Naive thymus-derived CD8-positive, alpha-beta T cell (primary cell): ENCODE data around the gene UBIAD1. TPM values are rescaled to one million over a fixed set of nuclear protein-coding genes. Genes with fewer than 3 reads are reported as not detected.
A peak's percentile ranks its signal among the peaks of the same experiment; 100 is the strongest.

Source experiments
- ATAC-seq, 2 donors: fragments of 150-1000 bp; cut with Tn5 transposase in 1 of 2; sonication (Bioruptor Pico), chemical (Tn5 transposase) in 1 of 2; 1 replicate in 1 of 2; 2 replicates in 1 of 2; pipeline ENCODE4 v1.10.0; 2021; ENCODE audit warnings: mild to moderate bottlenecking in 2 of 2, moderate library complexity in 2 of 2
- POLR2A ChIA-PET: fragments of 350-600 bp; sonication (Branson Sonifier 250); formaldehyde crosslinking; loops from one replicate; lab custom pipeline; 2021; ENCODE audit warnings: antibody characterized with exemption; lab: Charles Lee
- DNase-seq, 10 donors: peaks; one replicate each; pipeline versions ENCODE4 v3.0.0 to v3.0.0-alpha.2; 2020 to 2022
- H3K27ac Mint-ChIP-seq, 10 donors: one replicate each; pipeline ENCODE4 v1.8.0; 2020 to 2022; ENCODE audit warnings: mild to moderate bottlenecking in 10 of 10, mixed read lengths in 10 of 10, moderate library complexity in 4 of 10, inconsistent platforms in 1 of 10
- H3K27me3 Mint-ChIP-seq, 5 donors: one replicate each; pipeline ENCODE4 v1.8.0; 2021 to 2022; ENCODE audit warnings: mixed read lengths in 5 of 5
- H3K36me3 Mint-ChIP-seq, 3 donors: one replicate each; pipeline ENCODE4 v1.8.0; 2020 to 2022; ENCODE audit warnings: mixed read lengths in 3 of 3, mild to moderate bottlenecking in 2 of 3, inconsistent platforms in 1 of 3
- H3K4me1 Mint-ChIP-seq, 4 donors: one replicate each; pipeline ENCODE4 v1.8.0; 2021 to 2022; ENCODE audit warnings: mixed read lengths in 4 of 4
- H3K4me3 Mint-ChIP-seq, 10 donors: one replicate each; pipeline ENCODE4 v1.8.0; 2020 to 2022; ENCODE audit warnings: mild to moderate bottlenecking in 10 of 10, mixed read lengths in 10 of 10, moderate library complexity in 6 of 10, inconsistent platforms in 1 of 10
- H3K9me3 Mint-ChIP-seq, 9 donors: one replicate each; pipeline ENCODE4 v1.8.0; 2020 to 2022; ENCODE audit warnings: mixed read lengths in 9 of 9, mild to moderate bottlenecking in 3 of 9, inconsistent platforms in 1 of 9, moderate library complexity in 1 of 9
- polyA plus RNA-seq, 3 donors: library from polyadenylated mRNA; unstranded; fragments of 300-500 nt; fragmentation: Illumina TruSeq; gene quantifications; one replicate each; pipeline ENCODE4 v1.2.3, GENCODE V29; 2021
- total RNA-seq, 8 experiments: library from RNA in 2 of 8; stranded (reverse) in 2 of 8; gene quantifications; one replicate each; pipeline ENCODE4 v1.2.3 and lab custom pipeline; 2021 to 2026

Gene UBIAD1
- total and polyA plus RNA-seq, 5 experiments from 2014 or later, result 29.2 to 50.3 (median 34.3) TPM

GRCh38 chr1:11320153-11320936 is 47.3 kb downstream of the UBIAD1 start:
- Mint-ChIP-seq H3K4me3 (peak overlapping the region in 3 of 10 donors; percentile 13 to 41 (median 19)), H3K36me3 (peaks cover 0 to 2% (median 0%) of the 10 kb centered on the region in 3 donors), H3K4me1 (peaks cover 5 to 9% (median 7%) of the 10 kb centered on the region in 4 donors), H3K9me3 (no peaks in the 10 kb centered on the region), H3K27me3 (peaks cover 0 to 7% (median 2%) of the 10 kb centered on the region in 5 donors), H3K27ac (peak overlapping the region in 3 of 10 donors; percentile 56 to 79 (median 57))
- ATAC-seq (peak; percentile 33 to 59), DNase-seq (peak; percentile 2 to 67 (median 26))
- POLR2A ChIA-PET, result no interaction called here

GRCh38 chr1:11321656-11322491 is 48.9 kb downstream of the UBIAD1 start:
- ATAC-seq, result no peak
- POLR2A ChIA-PET, result interaction anchor here (0.6 kb wide), 1 partner anchor 399 kb away, joined by 5 read pairs; no protein-coding TSS in a partner anchor

GRCh38 chr1:11324567-11325165 is 51.7 kb downstream of the UBIAD1 start:
- Mint-ChIP-seq H3K27ac (no peak overlapping the region), H3K4me3 (no peak overlapping the region), H3K4me1 (peaks cover 5 to 9% (median 7%) of the 10 kb centered on the region in 4 donors), H3K36me3 (no peaks in the 10 kb centered on the region), H3K9me3 (no peaks in the 10 kb centered on the region), H3K27me3 (peaks cover 0 to 6% (median 2%) of the 10 kb centered on the region in 5 donors)
- DNase-seq, result no peak
- ATAC-seq, result no peak
- POLR2A ChIA-PET, result no interaction called here

More at GRCh38 chr1:11321656-11322491, 48.9 kb downstream of the UBIAD1 start:
- Mint-ChIP-seq H3K27ac (peak overlapping the region in 1 of 10 donors; percentile 32), H3K4me3 (no peak overlapping the region), H3K9me3 (no peaks in the 10 kb centered on the region), H3K4me1 (peaks cover 5 to 9% (median 7%) of the 10 kb centered on the region in 4 donors), H3K36me3 (no peaks in the 10 kb centered on the region), H3K27me3 (peaks cover 0 to 7% (median 2%) of the 10 kb centered on the region in 5 donors)
- no peak for DNase-seq

GRCh38 chr1:11326070-11326469 is 53.1 kb downstream of the UBIAD1 start:
- Mint-ChIP-seq H3K9me3 (no peaks in the 10 kb centered on the region), H3K27me3 (no peaks in the 10 kb centered on the region), H3K4me1 (no peaks in the 10 kb centered on the region), H3K36me3 (no peaks in the 10 kb centered on the region), H3K27ac (no peak overlapping the region), H3K4me3 (no peak overlapping the region)
- POLR2A ChIA-PET, result interaction anchor here (0.7 kb wide), 1 partner anchor 339 kb away, joined by 6 read pairs; no protein-coding TSS in a partner anchor
- no peak for DNase-seq
- no peak for ATAC-seq

- POLR2A ChIA-PET, result no interaction called here
- Mint-ChIP-seq H3K4me3 (no peak overlapping the region), H3K4me1 (peaks cover 0 to 3% (median 0%) of the 10 kb centered on the region in 4 donors), H3K27me3 (no peaks in the 10 kb centered on the region), H3K36me3 (no peaks in the 10 kb centered on the region), H3K9me3 (no peaks in the 10 kb centered on the region), H3K27ac (peak overlapping the region in 1 of 10 donors; percentile 9)
- no peak for DNase-seq
- no peak for ATAC-seq
Observed at GRCh38 chr1:11328444-11328843, 55.4 kb downstream of the UBIAD1 start.

GRCh38 chr1:11330411-11330810 is 57.4 kb downstream of the UBIAD1 start:
- Mint-ChIP-seq H3K27ac (no peak overlapping the region), H3K36me3 (no peaks in the 10 kb centered on the region), H3K4me3 (no peak overlapping the region), H3K27me3 (no peaks in the 10 kb centered on the region), H3K9me3 (no peaks in the 10 kb centered on the region), H3K4me1 (peaks cover 0 to 10% (median 0%) of the 10 kb centered on the region in 4 donors)
- POLR2A ChIA-PET, result no interaction called here
- ATAC-seq (no peak), DNase-seq (no peak)

GRCh38 chr1:11331036-11331944 is 58.3 kb downstream of the UBIAD1 start:
- DNase-seq (no peak), ATAC-seq (no peak)
- Mint-ChIP-seq H3K27ac (peak overlapping the region in 2 of 10 donors; percentile 2 to 21), H3K36me3 (no peaks in the 10 kb centered on the region), H3K4me1 (peaks cover 0 to 15% (median 0%) of the 10 kb centered on the region in 4 donors), H3K27me3 (no peaks in the 10 kb centered on the region), H3K4me3 (no peak overlapping the region), H3K9me3 (no peaks in the 10 kb centered on the region)
- POLR2A ChIA-PET, result no interaction called here

- Mint-ChIP-seq H3K4me3 (no peak overlapping the region), H3K27ac (peak overlapping the region in 2 of 10 donors; percentile 21 to 66), H3K9me3 (no peaks in the 10 kb centered on the region), H3K36me3 (no peaks in the 10 kb centered on the region), H3K4me1 (peaks cover 0 to 15% (median 0%) of the 10 kb centered on the region in 4 donors), H3K27me3 (no peaks in the 10 kb centered on the region)
- no peak for DNase-seq
- POLR2A ChIA-PET, result no interaction called here
- ATAC-seq, result no peak
Observed at GRCh38 chr1:11331945-11332546, 59.0 kb downstream of the UBIAD1 start.

GRCh38 chr1:11333631-11334030 is 60.6 kb downstream of the UBIAD1 start:
- POLR2A ChIA-PET, result no interaction called here
- no peaks in the 10 kb centered on the region for H3K36me3 Mint-ChIP-seq
- H3K4me3 Mint-ChIP-seq, result no peak overlapping the region
- no peaks in the 10 kb centered on the region for H3K9me3 Mint-ChIP-seq
- peak overlapping the region in 1 of 10 donors; percentile 25 for H3K27ac Mint-ChIP-seq
- peaks cover 2 to 9% (median 6%) of the 10 kb centered on the region in 5 donors for H3K27me3 Mint-ChIP-seq
- H3K4me1 Mint-ChIP-seq, result peaks cover 2 to 21% (median 7%) of the 10 kb centered on the region in 4 donors
- DNase-seq (no peak), ATAC-seq (no peak)

GRCh38 chr1:11334261-11334804 is 61.3 kb downstream of the UBIAD1 start:
- Mint-ChIP-seq H3K4me1 (peaks cover 6 to 25% (median 7%) of the 10 kb centered on the region in 4 donors), H3K27ac (peak overlapping the region in 1 of 10 donors; percentile 66), H3K27me3 (peaks cover 5 to 14% (median 11%) of the 10 kb centered on the region in 5 donors), H3K36me3 (no peaks in the 10 kb centered on the region), H3K4me3 (no peak overlapping the region), H3K9me3 (no peaks in the 10 kb centered on the region)
- ATAC-seq, result no peak
- DNase-seq, result no peak
- POLR2A ChIA-PET, result no interaction called here

- ATAC-seq (no peak), DNase-seq (no peak)
- POLR2A ChIA-PET, result no interaction called here
- Mint-ChIP-seq H3K4me3 (no peak overlapping the region), H3K27me3 (peaks cover 7 to 15% (median 15%) of the 10 kb centered on the region in 5 donors), H3K27ac (peak overlapping the region in 2 of 10 donors; percentile 76 to 88), H3K9me3 (no peaks in the 10 kb centered on the region), H3K36me3 (no peaks in the 10 kb centered on the region), H3K4me1 (peaks cover 6 to 27% (median 7%) of the 10 kb centered on the region in 4 donors)
Observed at GRCh38 chr1:11334821-11335220, 61.8 kb downstream of the UBIAD1 start.
